B cell (primary cell): ENCODE data around the gene COMT.

ENCODE experiments used
- EZH2 ChIP-seq: IDR thresholded peaks from 2 replicates; pipeline ENCODE4 v1.6.1; 2012; ENCODE audit warnings: borderline replicate concordance, low read depth, mild to moderate bottlenecking, moderate library complexity, low read length; ENCODE audit not compliant: insufficient read depth, poor library complexity, severe bottlenecking
- TF ChIP-seq, protein P1 (sequence below): fragments of 200-600 bp; IDR thresholded peaks from one replicate; pipeline ENCODE4 v1.8.0; 2022; ENCODE audit warnings: antibody characterized with exemption, mild to moderate bottlenecking

DNA sequence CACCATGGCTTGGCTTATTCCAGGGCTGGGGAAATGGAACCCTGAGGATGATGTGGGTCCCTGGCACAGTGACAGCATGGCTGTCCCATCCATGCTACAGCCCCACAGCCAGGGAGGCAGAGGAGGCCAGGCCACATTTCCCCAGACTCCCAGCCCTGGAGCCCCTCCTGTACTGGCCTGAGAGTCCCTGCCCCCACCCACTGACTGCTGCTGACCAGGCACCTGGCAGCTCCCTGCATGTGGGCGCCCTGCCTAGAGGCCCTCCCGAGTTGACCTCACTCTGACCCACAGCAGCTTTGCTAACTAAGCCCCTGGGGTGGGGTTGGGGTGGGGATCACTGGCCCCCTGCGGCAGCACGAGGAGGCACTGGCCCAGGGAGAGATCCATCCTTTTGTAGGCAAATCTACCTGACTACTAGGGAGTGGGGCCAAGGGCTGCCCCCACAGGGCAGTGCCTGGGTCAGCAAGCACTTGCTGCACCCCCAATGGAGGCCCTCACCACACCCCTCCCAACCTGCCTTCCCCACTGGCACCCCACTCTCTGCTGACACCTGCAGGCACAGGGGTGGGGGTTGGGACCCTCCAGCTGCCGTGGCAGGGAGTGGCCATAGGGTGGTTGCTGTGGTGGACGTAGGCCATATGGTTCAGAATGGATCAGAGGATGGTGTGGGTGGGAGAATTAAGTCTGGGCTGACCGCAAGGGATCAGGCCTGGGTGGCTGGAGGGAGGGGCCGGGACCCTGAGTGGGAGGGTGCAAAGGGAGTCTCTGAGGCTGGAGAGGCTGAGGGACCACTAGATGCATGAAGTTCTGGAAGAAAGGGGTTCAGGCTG, 57.6 kb downstream of the COMT start:
- TF ChIP-seq, protein P1, sequence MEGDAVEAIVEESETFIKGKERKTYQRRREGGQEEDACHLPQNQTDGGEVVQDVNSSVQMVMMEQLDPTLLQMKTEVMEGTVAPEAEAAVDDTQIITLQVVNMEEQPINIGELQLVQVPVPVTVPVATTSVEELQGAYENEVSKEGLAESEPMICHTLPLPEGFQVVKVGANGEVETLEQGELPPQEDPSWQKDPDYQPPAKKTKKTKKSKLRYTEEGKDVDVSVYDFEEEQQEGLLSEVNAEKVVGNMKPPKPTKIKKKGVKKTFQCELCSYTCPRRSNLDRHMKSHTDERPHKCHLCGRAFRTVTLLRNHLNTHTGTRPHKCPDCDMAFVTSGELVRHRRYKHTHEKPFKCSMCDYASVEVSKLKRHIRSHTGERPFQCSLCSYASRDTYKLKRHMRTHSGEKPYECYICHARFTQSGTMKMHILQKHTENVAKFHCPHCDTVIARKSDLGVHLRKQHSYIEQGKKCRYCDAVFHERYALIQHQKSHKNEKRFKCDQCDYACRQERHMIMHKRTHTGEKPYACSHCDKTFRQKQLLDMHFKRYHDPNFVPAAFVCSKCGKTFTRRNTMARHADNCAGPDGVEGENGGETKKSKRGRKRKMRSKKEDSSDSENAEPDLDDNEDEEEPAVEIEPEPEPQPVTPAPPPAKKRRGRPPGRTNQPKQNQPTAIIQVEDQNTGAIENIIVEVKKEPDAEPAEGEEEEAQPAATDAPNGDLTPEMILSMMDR: no peak
- no peak for TF ChIP-seq EZH2
